Naive thymus-derived CD4-positive, alpha-beta T cell (primary cell): ENCODE measurements around the gene SNAPC2. TPM values are rescaled to one million over a fixed set of nuclear protein-coding genes. Genes with fewer than 3 reads are reported as not detected.

Experiments
- ATAC-seq: fragments of 150-1000 bp; cut with Tn5 transposase; 2 replicates; pipeline ENCODE4 v1.10.0; 2021; ENCODE audit warnings: mild to moderate bottlenecking, moderate library complexity
- CTCF ChIA-PET: fragments of 350-600 bp; sonication (Branson Sonifier 250); formaldehyde crosslinking; loops from one replicate; lab custom pipeline; 2021; ENCODE audit warnings: antibody characterized with exemption; lab: Charles Lee
- POLR2A ChIA-PET: fragments of 350-600 bp; sonication (Branson Sonifier 250); formaldehyde crosslinking; loops from one replicate; lab custom pipeline; 2021; ENCODE audit warnings: antibody characterized with exemption, inconsistent platforms; lab: Charles Lee
- DNase-seq, 9 donors: peaks; one replicate each; pipeline versions ENCODE4 v3.0.0 to v3.0.0-alpha.2; 2020 to 2022; ENCODE audit warnings: mixed read lengths in 1 of 9
- H3K27ac ChIP-seq: one replicate; pipeline ENCODE4 v1.7.0; 2013; ENCODE audit warnings: mild to moderate bottlenecking, low read depth, low read length, moderate library complexity
- H3K27me3 ChIP-seq, 2 donors: one replicate each; pipeline ENCODE4 v1.7.0; 2013; ENCODE audit warnings: low read length in 2 of 2, mild to moderate bottlenecking in 2 of 2, moderate library complexity in 2 of 2; ENCODE audit not compliant: control insufficient read depth in 2 of 2, insufficient read depth in 2 of 2
- H3K36me3 ChIP-seq, 3 experiments: 1 replicate in 2 of 3; 2 replicates in 1 of 3; pipeline ENCODE4 v1.7.0; 2013; ENCODE audit warnings: low read length in 3 of 3, mild to moderate bottlenecking in 3 of 3, moderate library complexity in 1 of 3; ENCODE audit not compliant: insufficient read depth in 3 of 3, control insufficient read depth in 2 of 3
- H3K4me1 ChIP-seq, 2 donors: one replicate each; pipeline ENCODE4 v1.7.0; 2013; ENCODE audit warnings: low read length in 2 of 2, mild to moderate bottlenecking in 2 of 2, moderate library complexity in 1 of 2; ENCODE audit not compliant: control insufficient read depth in 2 of 2, insufficient read depth in 2 of 2
- H3K4me3 ChIP-seq: 2 replicates; pipeline ENCODE4 v1.7.0; 2013; ENCODE audit warnings: mild to moderate bottlenecking, low read length
- H3K9me3 ChIP-seq, 3 experiments: 1 replicate in 2 of 3; 2 replicates in 1 of 3; pipeline ENCODE4 v1.7.0; 2013; ENCODE audit warnings: low read length in 3 of 3; ENCODE audit not compliant: control insufficient read depth in 2 of 3
- H3K27ac Mint-ChIP-seq, 9 donors: one replicate each; pipeline ENCODE4 v1.8.0; 2020 to 2022; ENCODE audit warnings: mixed read lengths in 9 of 9, mild to moderate bottlenecking in 8 of 9, moderate library complexity in 5 of 9, inconsistent platforms in 2 of 9
- H3K27me3 Mint-ChIP-seq, 5 donors: one replicate each; pipeline ENCODE4 v1.8.0; 2021 to 2022; ENCODE audit warnings: mixed read lengths in 5 of 5, mild to moderate bottlenecking in 1 of 5
- H3K36me3 Mint-ChIP-seq, 5 donors: one replicate each; pipeline ENCODE4 v1.8.0; 2020 to 2022; ENCODE audit warnings: mixed read lengths in 5 of 5, mild to moderate bottlenecking in 3 of 5, inconsistent platforms in 1 of 5
- H3K4me1 Mint-ChIP-seq, 7 donors: one replicate each; pipeline ENCODE4 v1.8.0; 2020 to 2022; ENCODE audit warnings: mixed read lengths in 7 of 7, mild to moderate bottlenecking in 3 of 7, inconsistent platforms in 1 of 7
- H3K4me3 Mint-ChIP-seq, 10 donors: one replicate each; pipeline ENCODE4 v1.8.0; 2020 to 2022; ENCODE audit warnings: mild to moderate bottlenecking in 10 of 10, mixed read lengths in 10 of 10, moderate library complexity in 6 of 10, inconsistent platforms in 2 of 10
- H3K9me3 Mint-ChIP-seq, 11 donors: one replicate each; pipeline ENCODE4 v1.8.0; 2020 to 2022; ENCODE audit warnings: mixed read lengths in 11 of 11, mild to moderate bottlenecking in 4 of 11, inconsistent platforms in 1 of 11, moderate library complexity in 1 of 11
- intact Hi-C, 2 donors: fragments of 100-400 bp; cut with micrococcal nuclease; formaldehyde crosslinking; loops; one replicate each; pipeline ENCODE4 v1.15.1; 2023
- polyA plus RNA-seq, 2 donors: library from polyadenylated mRNA; unstranded; fragments of 300-500 nt; fragmentation: Illumina TruSeq; gene quantifications; one replicate each; pipeline ENCODE4 v1.2.3, GENCODE V29; 2021
- total RNA-seq, 6 experiments: library from RNA in 5 of 6; stranded (reverse) in 5 of 6; gene quantifications; 1 replicate in 5 of 6; 2 replicates in 1 of 6; pipeline ENCODE4 v1.2.3 and lab custom pipeline; 2021 to 2026

The SNAPC2 gene
- total and polyA plus RNA-seq, 7 experiments from 2014 or later, result 11.5 to 24.4 (median 18.2) TPM

DNA sequence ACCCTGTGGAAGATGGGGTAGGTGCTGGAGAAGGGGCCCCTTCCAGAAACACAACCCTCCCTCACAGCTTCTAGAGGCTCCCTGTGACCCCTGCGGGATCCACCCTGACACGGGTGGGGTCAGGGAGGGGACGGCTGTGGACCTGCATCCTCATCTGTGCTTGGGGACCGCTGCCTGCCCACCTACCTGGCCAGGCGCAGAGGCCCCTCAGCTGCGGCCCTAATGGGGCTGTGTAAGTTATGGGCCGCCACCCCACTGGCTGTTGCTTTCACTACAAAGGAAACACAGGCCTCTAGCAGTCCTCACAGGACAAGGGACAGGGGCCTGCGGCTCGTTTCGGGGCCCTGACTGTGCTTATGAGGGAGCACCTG lies 12.8 kb downstream of the SNAPC2 start:
- H3K4me1 Mint-ChIP-seq, result peaks cover 0 to 8% (median 4%) of the 10 kb centered on the region in 7 donors
- CTCF ChIA-PET, result no interaction called here
- H3K27ac Mint-ChIP-seq, result no peak overlapping the region
- H3K27ac ChIP-seq, result no peak overlapping the region
- H3K9me3 ChIP-seq, result no peaks in the 10 kb centered on the region
- DNase-seq (no peak), ATAC-seq (no peak)
- intact Hi-C loops, result no loop called here
- H3K36me3 Mint-ChIP-seq, result peaks cover 0 to 14% (median 3%) of the 10 kb centered on the region in 5 donors
- no peak overlapping the region for H3K4me3 Mint-ChIP-seq
- no peak overlapping the region for H3K4me3 ChIP-seq
- no peaks in the 10 kb centered on the region for H3K27me3 Mint-ChIP-seq
- H3K4me1 ChIP-seq, result no peaks in the 10 kb centered on the region
- H3K27me3 ChIP-seq, result no peaks in the 10 kb centered on the region
- no peaks in the 10 kb centered on the region for H3K9me3 Mint-ChIP-seq
- POLR2A ChIA-PET, result no interaction called here
- peaks cover 0 to 77% (median 23%) of the 10 kb centered on the region in 3 experiments for H3K36me3 ChIP-seq

DNA sequence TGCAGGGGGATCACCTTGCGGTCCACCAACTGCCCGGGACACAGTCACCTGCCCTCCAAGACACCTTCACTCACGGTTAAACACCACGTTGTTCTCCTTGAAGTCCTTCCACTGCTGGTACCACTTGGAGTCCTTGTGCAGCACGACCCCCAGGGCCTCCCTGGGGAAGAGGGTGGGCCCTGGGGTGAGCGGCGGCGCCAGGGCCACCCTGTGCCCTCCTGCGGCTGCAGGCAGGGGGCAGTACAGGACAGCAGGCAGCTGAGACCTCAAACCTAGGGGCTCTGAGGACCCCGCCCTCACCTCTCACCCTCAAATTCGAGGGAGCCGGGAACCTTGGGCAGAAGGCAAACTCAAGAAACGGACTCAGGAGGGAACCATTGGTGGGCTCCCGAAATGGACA lies 13.3 kb downstream of the SNAPC2 start:
- H3K4me1 ChIP-seq, result no peaks in the 10 kb centered on the region
- H3K4me3 Mint-ChIP-seq, result no peak overlapping the region
- no peaks in the 10 kb centered on the region for H3K27me3 Mint-ChIP-seq
- H3K4me1 Mint-ChIP-seq, result peaks cover 0 to 8% (median 2%) of the 10 kb centered on the region in 7 donors
- ChIA-PET CTCF (no interaction called here), POLR2A (no interaction called here)
- no peaks in the 10 kb centered on the region for H3K9me3 Mint-ChIP-seq
- DNase-seq (no peak), ATAC-seq (no peak)
- no peak overlapping the region for H3K4me3 ChIP-seq
- no peaks in the 10 kb centered on the region for H3K9me3 ChIP-seq
- no peaks in the 10 kb centered on the region for H3K27me3 ChIP-seq
- H3K36me3 ChIP-seq, result peaks cover 0 to 81% (median 23%) of the 10 kb centered on the region in 3 experiments
- no peak overlapping the region for H3K27ac Mint-ChIP-seq
- no peak overlapping the region for H3K27ac ChIP-seq
- H3K36me3 Mint-ChIP-seq, result peaks cover 0 to 16% (median 3%) of the 10 kb centered on the region in 5 donors
- intact Hi-C loops, result no loop called here

DNA sequence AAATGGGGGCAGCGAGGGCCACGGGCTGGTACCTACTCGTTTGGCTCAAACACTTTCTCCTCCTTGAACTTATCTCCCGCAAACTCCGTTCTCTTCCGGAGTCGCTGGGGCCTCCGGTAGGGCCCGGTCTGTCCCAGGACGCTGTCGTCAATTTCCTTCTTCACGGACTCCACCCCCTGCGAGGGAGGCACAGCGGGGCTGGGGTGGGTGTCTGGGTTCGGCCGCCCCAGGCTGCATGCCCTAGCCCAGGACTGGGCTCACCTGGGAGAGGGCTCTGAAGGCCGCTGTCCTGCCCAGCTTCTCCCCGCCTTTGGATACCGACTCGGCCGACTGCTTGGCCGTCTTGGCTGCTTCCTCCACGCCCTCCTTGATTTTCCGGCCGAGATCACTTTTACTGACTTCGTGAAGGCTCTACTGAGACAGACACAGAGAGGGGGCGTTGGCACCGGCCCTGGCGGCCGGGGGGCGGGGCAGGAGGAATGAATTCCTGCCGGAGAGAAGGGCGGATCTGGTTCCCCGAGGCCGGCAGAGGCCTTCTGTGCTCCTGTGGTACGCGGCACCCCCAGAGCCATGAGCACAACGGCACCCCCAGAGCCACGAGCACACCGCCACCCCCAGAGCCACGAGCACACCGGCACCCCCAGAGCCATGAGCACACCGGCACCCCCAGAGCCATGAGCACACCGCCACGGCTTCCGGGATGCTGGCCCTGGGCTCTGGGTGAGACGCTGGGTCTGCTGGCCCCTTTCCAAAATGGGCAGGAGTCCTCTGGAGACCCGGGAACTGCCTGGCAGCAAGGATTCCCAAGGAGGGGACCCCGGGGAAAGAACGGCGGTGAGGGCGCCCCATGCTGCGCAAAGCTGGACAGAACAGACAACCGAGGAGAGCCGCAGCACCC lies 13.9 kb downstream of the SNAPC2 start:
- Histone ChIP-seq H3K9me3 (no peaks in the 10 kb centered on the region), H3K36me3 (peaks cover 0 to 86% (median 23%) of the 10 kb centered on the region in 3 experiments), H3K4me3 (no peak overlapping the region), H3K27ac (no peak overlapping the region), H3K27me3 (no peaks in the 10 kb centered on the region), H3K4me1 (no peaks in the 10 kb centered on the region)
- Mint-ChIP-seq H3K9me3 (no peaks in the 10 kb centered on the region), H3K4me1 (peaks cover 0 to 8% (median 5%) of the 10 kb centered on the region in 7 donors), H3K27me3 (no peaks in the 10 kb centered on the region), H3K4me3 (no peak overlapping the region), H3K27ac (no peak overlapping the region), H3K36me3 (peaks cover 0 to 21% (median 6%) of the 10 kb centered on the region in 5 donors)
- DNase-seq (no peak), ATAC-seq (no peak)
- intact Hi-C loops, result no loop called here
- ChIA-PET CTCF (interaction anchor here (0.6 kb wide), 1 partner anchor 169 kb away, joined by 6 read pairs; no protein-coding TSS in a partner anchor), POLR2A (no interaction called here)

DNA sequence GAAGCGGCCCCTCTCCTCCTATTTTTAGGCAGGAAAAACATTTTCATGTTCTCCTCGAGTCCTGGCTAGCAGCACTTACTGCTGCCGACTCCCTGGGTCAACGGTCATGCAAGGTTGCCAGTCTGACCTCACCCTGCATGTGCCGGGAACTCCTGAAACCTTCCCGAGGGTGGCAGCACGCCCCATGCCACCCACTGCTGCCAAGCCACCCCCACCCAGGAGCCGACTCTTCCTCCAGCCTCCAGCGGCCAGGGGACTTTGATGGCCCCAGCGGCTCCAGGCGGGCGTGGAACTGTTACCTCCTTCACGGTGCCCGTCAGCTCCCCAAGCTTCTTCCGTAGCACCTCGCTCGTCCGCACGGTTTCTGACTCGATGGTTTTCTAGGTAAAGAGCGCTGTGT lies 14.6 kb downstream of the SNAPC2 start:
- H3K27ac Mint-ChIP-seq, result no peak overlapping the region
- no peak overlapping the region for H3K4me3 Mint-ChIP-seq
- H3K27me3 Mint-ChIP-seq, result no peaks in the 10 kb centered on the region
- ChIA-PET CTCF (no interaction called here), POLR2A (no interaction called here)
- H3K4me3 ChIP-seq, result no peak overlapping the region
- H3K9me3 ChIP-seq, result no peaks in the 10 kb centered on the region
- no peaks in the 10 kb centered on the region for H3K9me3 Mint-ChIP-seq
- intact Hi-C loops, result no loop called here
- H3K36me3 Mint-ChIP-seq, result peaks cover 0 to 21% (median 6%) of the 10 kb centered on the region in 5 donors
- no peak overlapping the region for H3K27ac ChIP-seq
- peaks cover 0 to 6% (median 5%) of the 10 kb centered on the region in 7 donors for H3K4me1 Mint-ChIP-seq
- no peaks in the 10 kb centered on the region for H3K4me1 ChIP-seq
- DNase-seq (no peak), ATAC-seq (no peak)
- H3K27me3 ChIP-seq, result no peaks in the 10 kb centered on the region
- H3K36me3 ChIP-seq, result peaks cover 0 to 89% (median 23%) of the 10 kb centered on the region in 3 experiments

DNA sequence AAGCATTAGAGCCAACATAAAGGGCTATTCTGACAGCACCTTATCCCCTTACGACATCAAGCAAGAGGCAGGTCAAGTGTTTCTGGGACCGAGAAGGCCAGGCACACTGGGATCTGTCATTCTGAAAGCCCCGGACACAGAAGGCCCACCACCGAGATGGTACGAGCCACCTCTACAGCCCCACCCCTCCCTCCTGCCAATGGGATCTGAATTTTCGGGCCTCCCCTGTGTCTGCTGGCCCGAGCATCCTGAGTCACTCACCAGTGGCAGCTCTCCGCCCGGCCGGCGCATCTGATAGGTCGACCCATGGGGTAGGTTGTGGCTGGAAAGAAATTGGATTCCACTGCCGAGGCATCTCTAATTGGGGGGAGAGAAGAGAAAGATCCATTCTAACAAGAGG lies 20.7 kb downstream of the SNAPC2 start:
- POLR2A ChIA-PET, result no interaction called here
- peaks cover 0 to 6% (median 0%) of the 10 kb centered on the region in 11 donors for H3K9me3 Mint-ChIP-seq
- H3K4me1 Mint-ChIP-seq, result peaks cover 10 to 44% (median 28%) of the 10 kb centered on the region in 7 donors
- no peaks in the 10 kb centered on the region for H3K27me3 ChIP-seq
- CTCF ChIA-PET, result interaction anchor here (0.7 to 0.8 kb wide), 2 partner anchors 11 to 828 kb away, joined by 3 to 5 read pairs; no protein-coding TSS in a partner anchor
- H3K27ac ChIP-seq, result no peak overlapping the region
- H3K27ac Mint-ChIP-seq, result no peak overlapping the region
- peaks cover 5 to 22% (median 7%) of the 10 kb centered on the region in 5 donors for H3K36me3 Mint-ChIP-seq
- peaks cover 0 to 49% (median 2%) of the 10 kb centered on the region in 3 experiments for H3K36me3 ChIP-seq
- no peaks in the 10 kb centered on the region for H3K9me3 ChIP-seq
- no peaks in the 10 kb centered on the region for H3K27me3 Mint-ChIP-seq
- H3K4me3 Mint-ChIP-seq, result peak overlapping the region in 7 of 10 donors; percentile 17 to 47 (median 35)
- intact Hi-C loops, result loop anchor here in 1 of 2 donors (5.0 kb wide), 1 partner anchor 326 kb away; no protein-coding TSS in a partner anchor
- no peak overlapping the region for H3K4me3 ChIP-seq
- ATAC-seq (no peak), DNase-seq (no peak)
- H3K4me1 ChIP-seq, result peaks cover 7 to 9% of the 10 kb centered on the region in 2 donors

DNA sequence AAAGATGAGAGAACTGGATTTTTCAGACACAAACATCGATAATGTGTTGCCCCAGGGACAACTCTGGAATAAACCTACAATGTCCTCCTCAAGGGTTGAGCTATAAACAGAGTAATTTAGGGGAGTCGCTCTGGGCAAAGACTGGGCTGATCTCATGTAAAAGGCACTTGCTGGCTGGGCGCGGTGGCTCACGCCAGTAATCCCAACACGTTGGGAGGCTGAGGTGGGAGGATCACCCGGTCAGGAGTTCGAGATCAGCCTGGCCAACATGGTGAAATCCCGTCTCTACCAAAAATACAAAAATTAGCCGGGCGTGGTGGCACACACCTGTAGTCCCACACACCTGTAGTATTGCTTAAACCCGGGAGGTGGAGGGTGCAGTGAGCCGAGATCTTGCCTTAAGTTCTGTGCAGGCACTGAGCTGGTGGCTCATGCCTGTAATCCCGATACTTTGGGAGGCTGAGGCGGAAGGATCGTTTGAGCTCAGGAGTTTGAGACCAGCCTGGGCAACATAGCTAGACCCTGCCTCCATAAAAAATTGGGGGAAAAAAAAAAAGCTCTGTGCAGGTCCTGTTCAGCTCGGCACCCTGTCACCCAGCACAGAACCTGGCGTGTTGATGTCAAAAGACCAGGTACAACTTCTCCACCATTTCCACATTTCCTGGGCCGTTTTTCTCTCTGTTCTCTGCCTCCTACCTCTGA lies 21.9 kb downstream of the SNAPC2 start:
- H3K4me3 ChIP-seq, result no peak overlapping the region
- peak overlapping the region; percentile 29 to 99 (median 94) for H3K4me3 Mint-ChIP-seq
- peaks cover 10 to 44% (median 28%) of the 10 kb centered on the region in 7 donors for H3K4me1 Mint-ChIP-seq
- peak overlapping the region in 5 of 9 donors; percentile 9 to 97 (median 36) for H3K27ac Mint-ChIP-seq
- H3K36me3 ChIP-seq, result peaks cover 0 to 38% (median 0%) of the 10 kb centered on the region in 3 experiments
- ChIA-PET POLR2A (interaction anchor here (0.5 to 3.3 kb wide), 3 partner anchors 22 to 328 kb away, joined by 3 to 38 read pairs (median 3); partner anchors contain the start of genes MAP2K7 and SNAPC2), CTCF (interaction anchor here (0.6 to 3.7 kb wide), 2 partner anchors 25 to 60 kb away, joined by 4 to 22 read pairs; no protein-coding TSS in a partner anchor)
- H3K9me3 Mint-ChIP-seq, result peaks cover 0 to 6% (median 0%) of the 10 kb centered on the region in 11 donors
- no peaks in the 10 kb centered on the region for H3K27me3 ChIP-seq
- intact Hi-C loops, result loop anchor here in 1 of 2 donors (2.0 to 5.0 kb wide), 2 partner anchors 267 to 325 kb away; partner anchors contain the start of gene CERS4
- DNase-seq (no peak), ATAC-seq (no peak)
- no peak overlapping the region for H3K27ac ChIP-seq
- H3K27me3 Mint-ChIP-seq, result no peaks in the 10 kb centered on the region
- peaks cover 5 to 22% (median 7%) of the 10 kb centered on the region in 5 donors for H3K36me3 Mint-ChIP-seq
- no peaks in the 10 kb centered on the region for H3K9me3 ChIP-seq
- H3K4me1 ChIP-seq, result peaks cover 7 to 9% of the 10 kb centered on the region in 2 donors
